Measurements from ENCODE around the gene NCLN. TPM values are rescaled to one million over a fixed set of nuclear protein-coding genes. Genes with fewer than 3 reads are reported as not detected.
"Not testable (repeated sequence)": the region's sequence is repeated elsewhere in the genome, so short reads cannot be mapped to it uniquely, and the experiment has no call there.

NCLN gene
- polyA plus RNA-seq, 3 donors = 26.3 to 51.8 (median 37.5) TPM

DNA sequence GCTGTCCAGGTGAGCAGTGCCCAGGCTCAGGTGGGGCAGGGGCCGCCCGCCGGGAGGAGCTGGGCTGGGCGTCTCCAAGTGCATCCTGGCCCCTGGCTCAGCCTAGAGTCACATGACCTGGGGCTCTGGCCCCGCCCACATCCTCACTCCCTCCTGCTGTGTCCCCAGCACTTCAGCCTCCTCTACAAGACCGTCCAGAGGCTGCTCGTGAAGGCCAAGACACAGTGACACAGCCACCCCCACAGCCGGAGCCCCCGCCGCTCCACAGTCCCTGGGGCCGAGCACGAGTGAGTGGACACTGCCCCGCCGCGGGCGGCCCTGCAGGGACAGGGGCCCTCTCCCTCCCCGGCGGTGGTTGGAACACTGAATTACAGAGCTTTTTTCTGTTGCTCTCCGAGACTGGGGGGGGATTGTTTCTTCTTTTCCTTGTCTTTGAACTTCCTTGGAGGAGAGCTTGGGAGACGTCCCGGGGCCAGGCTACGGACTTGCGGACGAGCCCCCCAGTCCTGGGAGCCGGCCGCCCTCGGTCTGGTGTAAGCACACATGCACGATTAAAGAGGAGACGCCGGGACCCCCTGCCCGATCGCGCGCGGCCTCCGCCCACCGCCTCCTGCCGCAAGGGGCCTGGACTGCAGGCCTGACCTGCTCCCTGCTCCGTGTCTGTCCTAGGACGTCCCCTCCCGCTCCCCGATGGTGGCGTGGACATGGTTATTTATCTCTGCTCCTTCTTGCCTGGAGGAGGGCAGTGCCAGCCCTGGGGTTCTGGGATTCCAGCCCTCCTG is 21.9 kb downstream of the NCLN start:
- 92% methylated on average over 38 to 43 of the region's 43 CpGs for WGBS, 3 donors
- no peak overlapping the region for H3K27ac ChIP-seq (ENCODE audit: low read depth, low read length)

DNA sequence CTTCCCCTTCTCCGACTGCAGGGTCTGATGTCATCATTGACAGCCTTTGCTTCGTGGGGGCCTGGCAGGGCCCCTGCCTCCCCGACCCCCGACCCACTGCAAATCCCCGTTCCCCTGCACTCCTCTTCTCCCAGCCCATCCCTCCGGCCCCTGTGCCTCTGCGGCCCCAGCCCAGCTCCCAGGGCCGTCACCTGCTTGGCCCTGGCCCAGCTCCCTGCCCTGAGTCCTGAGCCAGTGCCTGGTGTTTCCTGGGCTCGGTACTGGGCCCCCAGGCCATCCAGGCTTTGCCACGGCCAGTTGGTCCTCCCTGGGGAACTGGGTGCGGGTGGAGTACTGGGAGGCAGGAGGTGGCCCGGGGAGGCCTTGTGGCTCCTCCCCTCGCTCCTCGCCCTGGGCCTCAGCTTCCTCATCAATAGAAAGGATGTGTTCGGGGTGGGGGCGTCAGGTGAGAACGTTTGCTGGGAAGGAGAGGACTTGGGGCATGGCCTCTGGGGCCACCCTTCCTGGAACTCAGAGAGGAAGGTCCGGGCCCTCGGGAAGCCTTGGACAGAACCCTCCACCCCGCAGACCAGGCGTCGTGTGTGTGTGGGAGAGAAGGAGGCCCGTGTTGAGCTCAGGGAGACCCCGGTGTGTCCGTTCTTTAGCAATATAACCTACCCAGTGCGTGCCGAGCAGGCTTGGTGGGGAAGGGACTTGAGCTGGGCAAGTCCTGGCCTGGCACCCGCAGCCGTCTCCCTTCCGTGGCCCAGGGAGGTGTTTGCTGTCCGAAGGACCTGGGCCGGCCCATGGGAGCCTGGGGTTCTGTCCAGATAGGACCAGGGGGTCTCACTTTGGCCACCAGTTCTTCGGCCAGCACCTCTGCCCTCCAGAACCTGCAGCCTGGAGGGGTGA is 22.8 kb downstream of the NCLN start:
- no peak overlapping the region for H3K27ac ChIP-seq (ENCODE audit: low read depth, low read length)
- 87 to 91% (median 88%) methylated on average over 32 to 33 of the region's 33 CpGs for WGBS, 3 donors

DNA sequence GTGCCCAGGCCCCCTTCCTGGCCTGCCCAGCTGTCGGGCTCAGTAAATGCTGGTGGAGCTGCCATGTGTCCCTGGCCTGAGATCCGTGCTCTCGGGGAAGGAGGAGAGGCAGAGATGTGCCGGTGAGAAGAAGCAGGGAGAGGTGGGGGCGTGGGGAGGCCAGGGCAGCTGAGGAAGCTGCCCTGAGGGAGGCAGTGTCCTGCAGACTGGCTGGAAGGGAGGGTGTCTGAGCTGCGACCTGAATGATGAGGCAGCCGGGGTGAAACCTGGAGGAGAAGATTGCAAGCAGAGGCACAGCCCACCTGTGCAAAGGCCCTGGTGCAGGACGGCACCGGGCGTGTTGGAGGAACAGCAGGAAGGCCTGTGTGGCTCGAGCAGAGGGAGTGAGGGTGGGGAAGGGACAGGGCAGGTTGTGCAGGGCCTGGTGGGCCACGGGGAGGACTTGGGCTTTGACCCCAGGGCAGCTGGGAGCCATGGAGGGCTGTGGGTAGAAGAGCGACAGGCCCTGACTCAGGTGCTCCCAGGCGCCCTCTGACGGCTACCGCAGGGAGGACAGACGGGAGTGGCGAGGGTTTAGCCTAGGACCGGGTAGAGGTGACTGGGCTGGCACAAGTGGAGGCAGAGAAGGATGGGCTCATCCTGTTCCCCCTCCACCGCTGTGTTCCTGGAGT is 24.8 kb downstream of the NCLN start:
- no peak overlapping the region for H3K27ac ChIP-seq (ENCODE audit: low read depth, low read length)
- WGBS, 3 donors = 38 to 44% (median 43%) methylated on average over 20 of the region's 20 CpGs

DNA sequence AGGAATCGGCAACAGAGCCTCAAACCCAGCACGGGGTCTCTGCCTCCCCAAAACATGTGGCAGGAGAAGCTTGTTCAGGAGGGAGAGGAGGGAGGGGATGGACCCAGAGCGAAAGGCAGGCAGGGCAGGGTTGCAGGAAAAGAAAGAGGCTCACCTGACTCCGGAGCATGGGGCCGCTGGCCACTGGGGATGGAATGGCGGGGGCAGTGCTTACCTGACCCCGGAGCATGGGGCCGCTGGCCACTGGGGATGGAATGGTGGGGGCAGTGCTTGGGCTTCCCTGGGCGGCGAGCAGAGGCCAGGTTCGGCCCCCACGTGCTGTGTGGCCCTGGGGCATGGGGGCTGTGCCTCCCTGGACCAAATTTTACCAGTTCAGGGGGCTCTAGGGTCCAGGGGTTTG is 25.5 kb downstream of the NCLN start:
- 44 to 57% (median 51%) methylated on average over 12 of the region's 12 CpGs for WGBS, 3 donors
- no peak overlapping the region for H3K27ac ChIP-seq (ENCODE audit: low read depth, low read length)

DNA sequence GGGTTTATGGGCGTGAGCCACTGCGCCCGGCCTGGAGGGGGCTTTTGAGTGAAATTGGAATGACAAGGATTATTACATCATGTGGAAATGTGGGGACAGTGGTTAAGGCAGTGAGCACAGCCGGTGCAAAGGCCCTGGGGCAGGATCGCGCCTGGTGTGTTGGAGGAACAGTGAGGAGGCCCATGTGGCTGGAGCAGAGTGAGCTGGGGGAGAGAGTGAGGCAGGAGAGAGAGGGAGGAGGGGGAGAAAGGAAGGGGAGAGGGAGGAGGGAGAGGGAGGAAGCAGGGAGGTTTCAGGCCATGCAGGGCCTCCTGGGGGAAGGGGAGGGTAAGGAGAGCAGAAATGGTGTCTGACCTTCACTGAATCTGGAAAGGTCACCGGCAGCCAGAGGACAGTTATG is 27.4 kb downstream of the NCLN start:
- WGBS, 3 donors = 89 to 94% (median 93%) methylated on average over 7 of the region's 7 CpGs
- no peak overlapping the region for H3K27ac ChIP-seq (ENCODE audit: low read depth, low read length)

DNA sequence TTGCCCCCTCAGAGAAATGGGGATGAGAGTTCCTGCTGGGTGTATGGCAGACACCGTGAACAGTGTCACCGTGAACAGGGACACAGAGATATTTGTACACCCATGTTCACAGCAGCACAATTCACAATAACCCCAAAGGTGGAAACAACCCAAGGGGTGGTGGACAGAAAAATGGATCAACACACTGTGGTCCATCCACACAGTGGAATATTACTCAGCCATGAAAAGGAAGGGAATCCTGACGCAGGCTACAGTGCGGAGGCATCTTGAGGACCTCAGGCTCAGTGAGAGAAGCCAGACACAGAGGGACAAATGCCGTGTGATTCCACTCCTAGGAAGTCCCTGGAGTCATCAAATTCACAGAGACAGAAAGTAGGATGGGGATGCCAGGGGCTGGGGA is 31.1 kb downstream of the NCLN start:
- WGBS, 3 donors = 89 to 93% (median 91%) methylated on average over 5 of the region's 5 CpGs
- no peak overlapping the region for H3K27ac ChIP-seq (ENCODE audit: low read depth, low read length)

DNA sequence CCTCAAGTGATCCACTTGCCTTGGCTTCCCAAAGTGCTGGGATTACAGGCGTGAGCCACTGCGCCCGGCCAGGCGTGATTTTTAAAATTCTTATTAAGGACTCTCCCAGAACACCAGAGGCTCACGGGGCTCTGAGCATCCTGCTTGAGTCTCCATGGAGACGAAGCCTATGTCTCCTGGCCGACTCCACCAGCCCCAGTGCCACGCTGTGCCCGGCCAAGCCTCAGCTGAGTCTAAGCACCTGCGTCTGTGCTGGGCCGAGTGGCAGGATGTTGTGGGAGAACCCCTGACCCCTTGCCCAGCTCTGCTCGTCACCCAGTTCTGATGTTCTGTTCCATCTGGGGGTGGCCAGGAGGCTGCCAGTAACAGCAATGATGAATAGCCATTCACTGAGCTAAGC is 34.8 kb downstream of the NCLN start:
- WGBS, 3 donors = 74 to 80% (median 74%) methylated on average over 12 of the region's 12 CpGs
- no peak overlapping the region for H3K27ac ChIP-seq (ENCODE audit: low read depth, low read length)

DNA sequence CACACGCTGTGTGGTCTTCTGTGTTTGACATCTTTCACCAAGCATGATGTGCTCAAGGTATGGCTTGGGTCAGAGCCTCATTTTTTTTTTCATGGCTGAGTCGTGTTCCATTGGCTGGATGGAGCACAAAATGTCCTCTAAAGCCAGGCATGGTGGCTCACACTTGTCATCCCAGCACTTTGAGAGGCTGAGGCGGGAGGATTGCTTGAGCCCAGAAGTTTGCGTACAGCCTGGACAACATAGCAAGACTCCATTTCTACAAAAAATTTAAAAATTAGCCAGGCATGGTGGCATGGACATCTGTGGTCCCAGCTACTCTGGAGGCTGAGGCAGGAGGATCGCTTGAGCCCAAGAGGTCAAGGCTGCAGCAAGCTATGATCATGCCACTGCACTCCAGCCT is 35.8 kb downstream of the NCLN start:
- WGBS, 3 donors = 80 to 87% (median 84%) methylated on average over 5 of the region's 5 CpGs
- not testable (repeated sequence) for H3K27ac ChIP-seq (ENCODE audit: low read depth, low read length)

DNA sequence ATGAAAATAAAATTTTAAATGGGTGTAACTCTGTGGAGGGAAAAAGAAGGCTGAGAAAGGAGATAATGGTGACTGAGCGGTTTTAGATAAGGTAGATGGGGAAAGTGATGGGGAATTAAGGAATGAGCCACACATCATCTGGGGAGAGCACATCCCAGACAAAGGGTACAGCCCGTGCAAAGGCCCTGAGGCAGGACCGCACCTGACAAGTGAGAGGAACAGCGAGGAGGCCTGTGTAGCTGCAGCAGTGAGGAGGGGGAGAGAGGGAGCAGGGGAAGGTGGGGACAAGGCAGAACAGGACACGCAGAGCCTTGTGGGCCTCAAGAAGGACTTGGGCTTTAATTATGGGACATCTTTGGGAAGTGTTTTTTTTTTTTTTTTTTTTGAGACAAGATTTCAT is 37.0 kb downstream of the NCLN start:
- H3K27ac ChIP-seq (ENCODE audit: low read depth, low read length) = no peak overlapping the region
- WGBS, 3 donors = 85 to 96% (median 89%) methylated on average over 5 of the region's 5 CpGs

DNA sequence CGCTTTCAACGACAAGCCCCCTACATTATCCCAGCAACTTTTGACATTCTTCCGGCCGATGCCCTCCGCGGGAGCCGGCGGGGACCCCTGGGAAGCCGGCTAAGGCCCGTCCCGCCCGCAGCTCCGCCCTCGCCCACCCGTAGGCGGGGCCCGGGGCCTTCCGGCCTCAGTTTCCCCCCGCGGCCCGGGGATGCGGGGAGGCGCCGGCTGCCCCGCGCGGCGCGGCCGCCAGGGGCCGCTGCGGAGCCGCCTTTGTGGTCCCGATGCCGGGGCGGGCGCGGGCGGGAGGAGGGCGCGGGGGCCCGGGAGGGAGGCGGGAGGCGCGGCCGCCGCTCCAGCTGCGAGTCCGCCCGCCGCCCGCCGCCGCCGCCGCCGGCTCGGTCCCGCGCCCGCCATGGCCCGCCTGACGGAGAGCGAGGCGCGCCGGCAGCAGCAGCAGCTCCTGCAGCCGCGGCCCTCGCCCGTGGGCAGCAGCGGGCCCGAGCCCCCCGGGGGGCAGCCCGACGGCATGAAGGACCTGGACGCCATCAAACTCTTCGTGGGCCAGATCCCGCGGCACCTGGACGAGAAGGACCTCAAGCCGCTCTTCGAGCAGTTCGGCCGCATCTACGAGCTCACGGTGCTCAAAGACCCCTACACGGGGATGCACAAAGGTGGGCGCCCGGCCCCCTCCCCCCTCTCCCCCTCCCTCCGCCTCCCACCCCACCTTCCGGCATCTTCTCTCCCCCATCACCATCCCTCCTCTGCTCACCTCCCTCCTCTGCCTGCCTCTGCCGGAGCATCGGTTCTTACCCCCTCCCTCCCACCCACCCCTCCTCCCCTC is 38.8 kb downstream of the NCLN start, which contains the start of gene CELF5:
TSS of gene CELF5 (plus strand) at position 316 of the 823 bp plus-strand sequence. CDS start at position 395, 79 bp downstream.
- no peak within 1 kb of the TSS for H3K27ac ChIP-seq (ENCODE audit: low read depth, low read length)
- WGBS, 3 donors = 1 to 2% (median 2%) methylated on average over 55 to 91 of the region's 94 CpGs

DNA sequence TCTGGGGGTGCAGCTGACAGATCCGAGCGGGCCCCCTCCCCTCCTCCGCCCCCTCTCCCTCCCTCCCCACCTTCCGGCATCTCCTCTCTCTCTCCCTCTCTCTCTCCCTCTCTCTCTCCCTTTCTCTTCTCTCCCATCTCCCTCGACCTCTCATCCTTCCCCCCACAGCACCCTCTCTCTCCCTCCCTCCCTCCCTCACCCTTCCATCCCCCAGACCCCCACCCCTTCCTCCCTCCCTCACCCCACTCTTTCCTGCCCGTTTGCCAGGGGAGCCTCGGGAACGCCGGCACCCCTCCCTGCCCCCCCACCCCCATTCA is 39.4 kb downstream of the NCLN start:
- no peak overlapping the region for H3K27ac ChIP-seq (ENCODE audit: low read depth, low read length)
- WGBS, 3 donors = 1 to 3% (median 3%) methylated on average over 6 to 9 of the region's 9 CpGs

DNA sequence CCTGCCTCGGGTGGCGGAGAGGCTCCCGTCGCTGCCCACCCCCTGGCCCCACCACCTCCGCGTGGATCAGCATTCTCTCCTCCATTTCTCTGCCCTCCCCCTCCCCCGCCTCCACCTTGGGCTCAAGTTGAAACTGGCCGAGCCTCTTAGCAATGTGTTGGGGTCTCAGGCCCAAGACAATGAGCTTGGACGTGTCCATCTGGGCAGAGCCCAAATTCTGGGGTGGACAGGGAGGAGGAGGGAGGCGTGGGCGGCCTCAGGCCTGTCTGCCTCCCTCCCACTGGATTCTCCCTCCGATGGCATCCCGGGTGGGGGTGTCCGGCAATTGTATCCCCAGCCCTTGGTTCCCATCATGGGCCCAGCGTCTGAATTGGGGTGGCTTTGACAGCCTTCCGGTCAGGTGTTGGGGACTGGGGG is 40.0 kb downstream of the NCLN start:
- WGBS, 3 donors = 34 to 38% (median 37%) methylated on average over 16 of the region's 16 CpGs
- no peak overlapping the region for H3K27ac ChIP-seq (ENCODE audit: low read depth, low read length)

DNA sequence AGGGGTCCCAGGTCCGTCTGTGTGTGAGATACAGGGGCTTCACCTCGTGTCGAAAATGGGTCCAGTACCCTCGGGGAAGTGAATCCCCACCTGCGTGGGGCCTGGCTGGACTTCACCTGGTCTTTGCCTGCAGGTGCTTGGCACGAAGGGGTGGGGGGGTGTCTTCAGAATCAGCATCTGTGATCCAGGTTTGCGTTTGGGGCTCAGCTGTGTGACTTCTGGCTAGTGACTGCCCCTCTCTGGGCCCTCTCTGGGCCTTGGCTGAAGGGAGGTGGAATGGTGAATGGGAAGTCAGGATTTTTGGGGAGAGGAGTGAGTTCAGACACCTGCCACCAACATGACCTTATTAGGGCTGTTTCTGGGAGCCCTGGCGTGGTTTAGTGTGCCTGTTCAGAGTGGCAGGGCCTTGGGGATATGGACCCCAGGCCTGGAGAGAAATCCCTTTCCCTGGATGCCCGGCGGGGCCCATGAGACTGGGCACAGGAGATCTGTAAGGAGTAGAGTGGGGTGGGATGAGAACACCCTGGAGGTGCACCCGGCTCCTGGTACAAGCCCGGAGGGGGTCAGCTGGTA is 41.4 kb downstream of the NCLN start:
- WGBS, 3 donors = 67 to 78% (median 71%) methylated on average over 12 of the region's 12 CpGs
- no peak overlapping the region for H3K27ac ChIP-seq (ENCODE audit: low read depth, low read length)

DNA sequence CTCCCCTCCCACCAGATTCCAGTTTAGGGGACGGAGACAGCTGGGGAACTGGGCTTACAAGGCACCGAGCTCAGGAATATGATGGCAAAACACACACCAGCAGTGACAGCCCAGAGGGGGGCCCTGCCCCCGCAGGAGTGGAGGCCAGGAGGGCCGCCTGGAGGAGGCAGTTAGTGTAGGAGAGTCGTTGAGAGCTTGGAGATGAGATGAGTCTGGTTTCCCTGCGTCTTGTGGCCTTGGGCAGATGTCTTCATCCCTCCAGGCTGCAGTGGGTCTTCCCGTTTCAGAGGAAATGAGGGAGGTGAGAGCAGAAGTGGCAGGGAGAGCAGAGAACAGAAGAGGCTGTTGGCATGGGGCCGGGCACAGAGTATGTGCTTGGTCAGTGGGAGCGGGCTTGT is 43.6 kb downstream of the NCLN start:
- 38 to 51% (median 47%) methylated on average over 9 of the region's 9 CpGs for WGBS, 3 donors

DNA sequence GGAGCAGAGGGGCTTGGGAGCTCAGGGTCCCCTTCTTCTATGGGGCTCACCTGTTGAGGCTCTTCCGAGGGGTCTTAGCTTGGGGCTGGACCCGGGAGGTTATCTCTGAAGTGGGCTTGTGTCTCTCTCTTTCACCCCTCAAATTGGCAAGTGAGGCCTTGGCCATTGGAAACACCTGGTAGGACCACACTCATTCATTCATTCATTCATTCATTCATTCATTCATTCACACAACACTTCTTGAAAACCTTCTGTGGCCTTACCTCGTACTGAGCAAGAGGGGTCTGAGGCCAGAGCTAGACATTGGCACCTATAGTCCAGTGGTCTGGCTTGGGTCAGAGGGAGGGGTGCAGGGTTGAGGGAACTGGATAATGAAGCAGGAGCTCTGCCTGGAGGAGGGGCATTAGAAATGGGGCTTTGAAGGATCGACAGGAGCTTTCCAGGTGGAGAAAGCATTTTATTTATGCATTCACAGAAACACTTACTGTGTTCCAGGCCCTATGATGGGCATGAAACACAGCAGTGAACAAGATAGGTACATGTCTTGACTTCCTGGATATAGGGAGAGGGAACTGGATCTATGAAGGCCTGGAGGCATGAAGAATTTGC is 44.3 kb downstream of the NCLN start:
- 85 to 93% (median 89%) methylated on average over 4 of the region's 4 CpGs for WGBS, 3 donors

More for the DNA sequence above, 43.6 kb downstream of the NCLN start:
- no peak overlapping the region for H3K27ac ChIP-seq (ENCODE audit: low read depth, low read length)

DNA sequence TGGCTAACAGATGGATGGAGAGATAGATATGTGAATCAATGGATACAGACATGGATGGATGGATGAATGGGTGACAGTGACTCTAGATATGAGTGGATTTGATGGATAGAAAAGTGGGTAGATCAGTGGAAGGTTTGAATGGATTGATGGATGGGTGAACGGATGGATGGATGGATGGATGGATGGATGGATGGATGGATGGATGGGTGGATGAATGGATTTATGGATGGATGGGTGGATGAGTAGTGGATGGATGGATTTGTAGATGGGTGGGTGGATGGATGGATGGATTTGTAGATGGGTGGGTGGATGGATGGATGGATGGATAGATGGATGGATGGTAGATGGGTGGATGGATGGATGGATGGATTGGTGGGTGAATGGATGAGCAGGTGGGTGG is 45.6 kb downstream of the NCLN start:
- no peak overlapping the region for H3K27ac ChIP-seq (ENCODE audit: low read depth, low read length)
- 91 to 100% (median 100%) methylated on average over 1 of the region's 1 CpG for WGBS, 3 donors

More for the DNA sequence above, 44.3 kb downstream of the NCLN start:
- no peak overlapping the region for H3K27ac ChIP-seq (ENCODE audit: low read depth, low read length)

DNA sequence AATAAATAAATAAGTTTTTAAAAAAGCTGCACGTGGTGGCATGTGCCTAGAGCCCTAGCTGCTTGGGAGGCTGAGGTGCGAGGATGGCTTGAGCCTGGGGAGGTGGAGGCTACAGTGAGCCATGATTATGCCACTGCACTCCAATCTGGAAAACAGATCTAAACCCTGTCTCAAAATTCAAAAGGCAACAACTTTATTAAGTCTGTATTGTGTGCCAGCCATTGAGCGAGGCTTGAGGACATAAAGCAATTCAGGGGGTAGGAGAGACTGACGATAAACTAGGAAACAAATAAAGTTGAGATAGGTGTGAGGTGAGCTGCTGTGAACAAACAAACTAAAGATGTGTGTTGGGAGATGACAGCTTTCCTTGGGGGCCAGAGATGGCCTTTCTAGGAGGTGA is 47.4 kb downstream of the NCLN start:
- 71 to 81% (median 79%) methylated on average over 4 of the region's 4 CpGs for WGBS, 3 donors
- no peak overlapping the region for H3K27ac ChIP-seq (ENCODE audit: low read depth, low read length)
